ENCODE data around the gene KRT17. TPM values are rescaled to one million over a fixed set of nuclear protein-coding genes. Genes with fewer than 3 reads are reported as not detected.

Gene KRT17
- total RNA-seq, 1 donor from 2014 or later, result 512 TPM

Other genes with a start within 250 kb of the KRT17 start
- gene KRT34, start 242.3 kb downstream of the KRT17 start, total RNA-seq (ENCODE audit: low replicate concordance), result not detected in 2 replicates
- gene KRT31, start 227.0 kb downstream of the KRT17 start, total RNA-seq (ENCODE audit: low replicate concordance), result 0.79 TPM in 1 of 2 replicates, not detected in the other
- gene KRT37, start 200.0 kb downstream of the KRT17 start, total RNA-seq (ENCODE audit: low replicate concordance), result not detected in 2 replicates
- gene KRT38, start 183.6 kb downstream of the KRT17 start, total RNA-seq (ENCODE audit: low replicate concordance), result not detected in 2 replicates
- 0.17 and 0.83 TPM in 2 replicates for gene KRT32, start 157.2 kb downstream of the KRT17 start, total RNA-seq (ENCODE audit: low replicate concordance)
- gene KRT35, start 143.4 kb downstream of the KRT17 start, total RNA-seq (ENCODE audit: low replicate concordance), result not detected in 2 replicates
- gene KRT36, start 134.7 kb downstream of the KRT17 start, total RNA-seq (ENCODE audit: low replicate concordance), result 0.17 and 0.83 TPM in 2 replicates
- 869 and 1,618 TPM in 2 replicates for gene KRT13, start 119.0 kb downstream of the KRT17 start, total RNA-seq (ENCODE audit: low replicate concordance)
- 208 and 840 TPM in 2 replicates for gene KRT15, start 105.7 kb downstream of the KRT17 start, total RNA-seq (ENCODE audit: low replicate concordance)
- gene KRT19, start 96.3 kb downstream of the KRT17 start, total RNA-seq (ENCODE audit: low replicate concordance), result 750 and 2,036 TPM in 2 replicates
- gene KRT9, start 52.5 kb downstream of the KRT17 start, total RNA-seq (ENCODE audit: low replicate concordance), result 0.85 and 7.4 TPM in 2 replicates
- gene KRT14, start 37.7 kb downstream of the KRT17 start, total RNA-seq (ENCODE audit: low replicate concordance), result 0.19 and 0.64 TPM in 2 replicates
- 1.5 and 9.2 TPM in 2 replicates for gene KRT16, start 11.8 kb downstream of the KRT17 start, total RNA-seq (ENCODE audit: low replicate concordance)
- 677 and 972 TPM in 2 replicates for gene EIF1, start 64.3 kb upstream of the KRT17 start, total RNA-seq (ENCODE audit: low replicate concordance)
- 119 and 193 TPM in 2 replicates for gene GAST, start 87.8 kb upstream of the KRT17 start, total RNA-seq (ENCODE audit: low replicate concordance)
- 4.3 and 11.6 TPM in 2 replicates for gene HAP1, start 110.1 kb upstream of the KRT17 start, total RNA-seq (ENCODE audit: low replicate concordance)
- 169 and 505 TPM in 2 replicates for gene JUP, start 162.1 kb upstream of the KRT17 start, total RNA-seq (ENCODE audit: low replicate concordance)
- gene P3H4, start 187.4 kb upstream of the KRT17 start, total RNA-seq (ENCODE audit: low replicate concordance), result 24.7 and 50.5 TPM in 2 replicates
- gene FKBP10, start 188.4 kb upstream of the KRT17 start, total RNA-seq (ENCODE audit: low replicate concordance), result 54.3 and 249 TPM in 2 replicates
- gene NT5C3B, start 211.7 kb upstream of the KRT17 start, total RNA-seq (ENCODE audit: low replicate concordance), result 46.0 and 74.8 TPM in 2 replicates
- 0.24 TPM in 1 of 2 replicates, not detected in the other for gene KLHL10, start 213.2 kb upstream of the KRT17 start, total RNA-seq (ENCODE audit: low replicate concordance)
- 20.5 and 20.6 TPM in 2 replicates for gene KLHL11, start 240.8 kb upstream of the KRT17 start, total RNA-seq (ENCODE audit: low replicate concordance)